ENCODE results near the gene CHPF.

The CHPF gene

DNA sequence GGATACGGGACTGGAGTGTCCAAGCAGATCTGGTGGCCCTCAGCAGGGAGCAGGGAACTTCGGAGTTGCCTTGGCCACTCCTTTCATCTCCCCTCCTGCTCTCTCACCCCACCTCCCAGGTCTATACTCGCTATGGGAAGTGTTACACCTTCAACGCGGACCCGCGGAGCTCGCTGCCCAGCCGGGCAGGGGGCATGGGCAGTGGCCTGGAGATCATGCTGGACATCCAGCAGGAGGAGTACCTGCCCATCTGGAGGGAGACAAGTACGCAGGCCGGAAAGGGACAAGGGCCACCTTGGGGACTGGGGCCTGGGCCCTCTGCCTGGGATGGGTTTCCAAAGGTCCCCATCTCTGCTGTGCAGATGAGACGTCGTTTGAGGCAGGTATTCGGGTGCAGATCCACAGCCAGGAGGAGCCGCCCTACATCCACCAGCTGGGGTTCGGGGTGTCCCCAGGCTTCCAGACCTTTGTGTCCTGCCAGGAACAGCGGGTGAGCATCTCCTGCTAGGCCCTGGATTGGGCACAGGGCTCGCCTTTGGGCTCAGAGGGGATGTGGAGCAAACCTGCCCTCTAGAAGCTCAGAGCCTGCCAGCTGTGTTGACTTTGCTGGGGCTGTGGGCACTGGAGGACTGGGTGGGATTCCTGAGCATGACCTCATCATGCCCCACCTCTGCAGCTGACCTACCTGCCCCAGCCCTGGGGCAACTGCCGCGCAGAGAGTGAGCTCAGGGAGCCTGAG, 11.8 kb downstream of the CHPF start:
- DNase-seq (ENCODE audit: low read depth) = no peak

DNA sequence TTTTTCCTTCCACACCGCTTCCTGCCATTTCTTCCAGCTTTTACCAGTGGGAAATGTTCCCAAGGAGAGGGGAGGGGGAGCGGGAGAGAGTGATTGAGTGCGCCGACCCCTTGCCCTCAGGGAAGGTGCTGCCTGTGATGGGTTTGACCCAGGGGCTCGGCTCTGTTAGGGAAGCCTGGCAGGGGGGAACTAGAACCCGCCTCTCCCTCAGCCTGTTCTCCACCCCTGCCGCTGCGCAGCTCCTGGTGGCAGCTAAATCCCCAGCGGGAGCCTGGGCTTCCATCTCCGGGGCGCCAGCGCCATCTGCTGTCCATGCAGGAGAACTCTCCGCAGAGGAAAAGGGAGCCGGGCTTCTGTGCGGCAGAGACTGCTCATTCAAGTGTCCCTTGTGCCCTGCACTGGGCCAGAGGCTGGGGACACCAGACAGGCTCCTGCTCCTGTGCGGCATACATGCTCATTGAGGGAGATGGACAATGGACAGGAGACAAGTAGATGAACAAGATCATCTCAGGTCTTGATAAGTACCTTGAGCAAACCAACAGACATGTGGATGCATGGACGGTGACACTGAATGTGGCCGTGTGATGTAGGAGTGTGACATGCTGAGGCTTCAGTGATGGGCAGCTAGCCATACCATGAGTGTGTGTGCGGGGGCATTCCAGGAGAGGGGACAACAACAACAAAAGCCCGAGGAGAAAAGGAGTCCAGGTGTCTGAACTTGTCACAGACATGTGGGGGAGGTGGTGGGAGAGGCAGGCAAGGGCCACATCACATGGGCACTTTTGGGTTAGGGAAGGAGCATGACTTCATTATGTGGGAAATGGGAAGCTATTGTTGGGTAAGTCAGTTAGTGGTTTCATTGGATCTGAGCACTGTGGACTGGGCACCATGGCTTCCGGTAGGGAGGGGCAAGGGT, 13.3 kb downstream of the CHPF start:
- no peak for DNase-seq (ENCODE audit: low read depth)

DNA sequence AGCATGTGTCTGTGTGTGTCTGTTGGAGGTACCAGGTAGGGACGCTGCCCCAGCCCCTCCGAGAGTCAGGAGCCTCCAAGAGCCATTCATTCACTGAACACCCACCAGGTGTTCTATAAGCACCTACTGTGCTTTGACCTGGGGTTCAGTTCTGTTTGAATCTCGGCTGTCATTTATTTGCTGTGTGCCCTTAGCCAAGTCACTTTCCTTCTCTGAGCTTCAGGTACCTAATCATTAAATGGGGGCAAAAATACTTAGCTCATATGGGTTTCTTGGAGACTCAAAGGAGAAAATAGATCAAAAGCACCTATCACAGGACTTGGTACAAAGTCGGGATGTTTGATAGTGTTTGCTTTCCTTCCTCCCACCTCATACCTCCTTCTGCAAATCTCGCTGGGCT, 16.1 kb downstream of the CHPF start:
- DNase-seq (ENCODE audit: low read depth) = no peak

DNA sequence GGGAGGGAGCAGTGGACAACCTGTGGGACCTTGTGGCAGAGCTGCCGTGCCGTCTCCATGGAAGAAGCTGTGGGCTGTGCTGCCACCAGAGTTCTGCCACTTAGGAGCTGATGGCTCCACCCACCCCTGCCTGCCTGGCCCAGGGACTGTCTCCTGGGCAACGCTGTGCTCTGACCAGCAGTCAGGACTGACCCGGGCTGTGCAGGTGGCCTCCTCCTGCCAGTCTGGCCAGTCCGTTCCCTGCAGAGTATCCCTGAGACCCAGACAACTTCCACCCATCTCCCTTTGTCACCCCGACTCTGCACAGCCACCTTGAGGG, 16.6 kb downstream of the CHPF start:
- no peak for DNase-seq (ENCODE audit: low read depth)

DNA sequence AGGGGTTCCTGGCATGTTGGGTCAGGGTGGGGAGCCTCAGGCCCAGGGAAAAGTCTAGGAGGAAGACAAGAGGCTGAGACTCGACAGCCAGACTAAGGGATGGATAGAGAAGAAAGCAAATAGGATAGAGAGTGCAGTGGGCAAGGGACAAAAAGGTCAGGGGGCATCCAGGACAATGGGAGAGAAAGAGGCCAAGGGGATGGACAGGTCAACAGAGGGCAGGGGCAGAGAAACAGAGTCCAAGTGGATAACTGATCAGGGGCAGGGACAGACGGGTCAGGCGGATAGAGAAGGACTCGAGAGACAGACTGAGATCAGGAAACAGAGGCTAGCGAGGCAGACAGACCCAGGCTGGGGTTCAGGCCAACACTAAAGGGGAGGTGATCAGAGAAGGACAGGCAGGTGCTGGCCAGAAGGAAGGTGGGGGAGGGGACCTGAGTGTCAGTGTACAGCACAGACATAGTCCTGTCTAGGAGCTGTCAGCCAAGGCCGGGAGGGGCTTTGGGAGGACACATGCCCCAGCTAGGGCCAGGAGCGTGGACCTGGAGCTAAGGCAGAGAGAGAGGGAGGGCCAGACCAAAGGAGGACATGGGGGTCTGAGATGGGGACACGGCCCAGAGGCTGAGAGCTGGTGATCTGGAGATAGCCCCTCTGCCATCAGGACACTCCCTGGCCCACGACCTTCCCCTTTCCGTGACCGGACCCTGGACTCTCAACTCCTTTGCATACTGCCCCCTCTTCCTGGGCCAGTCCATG, 17.1 kb downstream of the CHPF start:
- no peak for DNase-seq (ENCODE audit: low read depth)

DNA sequence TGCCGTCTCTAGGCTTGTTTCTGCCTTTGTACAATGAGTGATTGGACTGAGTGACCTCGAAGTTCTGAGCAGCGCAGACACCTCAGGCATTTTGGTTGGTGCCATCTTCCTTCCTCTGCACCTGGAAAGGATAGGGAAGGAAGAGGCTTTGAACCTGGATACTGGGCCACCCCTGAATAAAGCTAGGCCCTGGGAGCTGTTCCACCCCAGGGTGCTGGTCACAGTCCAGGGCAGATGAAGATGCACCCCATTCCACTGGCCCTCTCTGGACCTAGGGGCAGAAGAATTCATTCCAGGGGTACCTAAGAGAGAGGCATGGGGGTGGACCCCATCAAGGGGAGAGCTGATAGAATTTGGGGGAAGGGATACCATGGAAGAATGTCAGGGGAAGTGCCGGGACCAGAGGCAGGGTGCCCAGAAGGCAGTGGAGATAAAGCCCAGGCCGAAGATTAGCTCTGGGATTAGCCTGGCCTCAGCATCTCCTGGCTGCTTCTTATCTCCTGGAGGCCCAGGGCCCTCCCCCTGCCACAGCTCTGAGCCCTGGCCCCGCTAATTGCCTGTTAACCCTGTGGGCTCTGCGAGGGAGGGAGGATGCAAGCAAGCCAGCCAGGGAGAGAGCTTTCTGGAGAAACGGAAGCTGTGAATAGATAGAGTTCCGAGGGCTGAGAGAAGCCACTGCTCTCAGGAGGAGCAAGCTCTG, 17.9 kb downstream of the CHPF start:
- DNase-seq (ENCODE audit: low read depth) = no peak

DNA sequence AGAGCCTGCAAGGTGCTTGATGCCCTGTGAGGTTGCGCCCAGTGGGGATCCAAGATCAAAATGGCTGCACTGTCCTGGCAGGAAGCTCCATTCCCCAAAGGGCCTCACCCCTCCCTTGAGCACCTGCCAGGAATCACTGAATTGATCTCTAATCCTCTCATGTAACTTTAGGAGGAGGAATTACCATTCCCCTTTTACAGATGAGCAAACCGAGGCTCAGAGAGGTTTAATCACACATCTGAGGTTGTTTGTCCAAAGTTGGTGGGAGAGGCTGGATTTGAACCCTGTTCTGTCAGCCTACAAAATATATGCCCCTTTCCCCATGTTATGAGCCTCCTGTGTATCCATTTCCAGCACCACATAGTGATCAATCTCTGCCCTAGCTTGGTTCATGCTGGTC, 18.8 kb downstream of the CHPF start:
- no peak for DNase-seq (ENCODE audit: low read depth)

DNA sequence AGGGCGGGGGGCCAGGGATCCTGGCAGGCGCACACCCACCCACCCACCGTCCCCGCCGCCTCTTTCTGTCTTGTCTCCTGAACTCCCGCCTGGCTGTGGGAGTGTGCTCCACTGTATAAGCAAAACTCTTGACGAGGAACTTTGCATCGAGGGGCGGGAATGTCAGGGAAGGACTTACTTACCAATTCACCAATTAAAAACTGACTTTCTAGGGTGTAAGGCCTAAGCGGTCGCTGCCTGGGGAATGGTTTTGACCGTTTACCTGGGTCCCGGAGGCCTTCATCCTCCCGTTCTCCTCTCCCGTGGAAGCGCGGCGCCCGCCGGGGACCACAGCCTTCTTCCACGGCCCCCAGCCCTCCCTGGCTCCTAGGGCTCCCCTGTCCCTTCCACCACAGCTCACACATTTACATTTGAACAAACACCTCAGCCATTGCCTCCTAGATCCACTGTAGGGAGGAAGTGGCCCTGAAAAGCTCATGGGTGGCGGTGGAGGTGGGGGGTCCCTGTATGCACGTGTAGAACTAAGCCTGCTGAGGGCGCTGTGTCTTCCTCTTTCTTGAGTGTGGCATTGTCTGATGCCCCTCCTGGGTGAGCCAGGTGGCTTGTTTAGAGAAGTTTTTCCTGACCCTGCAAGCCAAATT, 20.5 kb downstream of the CHPF start:
- DNase-seq (ENCODE audit: low read depth) = no peak

DNA sequence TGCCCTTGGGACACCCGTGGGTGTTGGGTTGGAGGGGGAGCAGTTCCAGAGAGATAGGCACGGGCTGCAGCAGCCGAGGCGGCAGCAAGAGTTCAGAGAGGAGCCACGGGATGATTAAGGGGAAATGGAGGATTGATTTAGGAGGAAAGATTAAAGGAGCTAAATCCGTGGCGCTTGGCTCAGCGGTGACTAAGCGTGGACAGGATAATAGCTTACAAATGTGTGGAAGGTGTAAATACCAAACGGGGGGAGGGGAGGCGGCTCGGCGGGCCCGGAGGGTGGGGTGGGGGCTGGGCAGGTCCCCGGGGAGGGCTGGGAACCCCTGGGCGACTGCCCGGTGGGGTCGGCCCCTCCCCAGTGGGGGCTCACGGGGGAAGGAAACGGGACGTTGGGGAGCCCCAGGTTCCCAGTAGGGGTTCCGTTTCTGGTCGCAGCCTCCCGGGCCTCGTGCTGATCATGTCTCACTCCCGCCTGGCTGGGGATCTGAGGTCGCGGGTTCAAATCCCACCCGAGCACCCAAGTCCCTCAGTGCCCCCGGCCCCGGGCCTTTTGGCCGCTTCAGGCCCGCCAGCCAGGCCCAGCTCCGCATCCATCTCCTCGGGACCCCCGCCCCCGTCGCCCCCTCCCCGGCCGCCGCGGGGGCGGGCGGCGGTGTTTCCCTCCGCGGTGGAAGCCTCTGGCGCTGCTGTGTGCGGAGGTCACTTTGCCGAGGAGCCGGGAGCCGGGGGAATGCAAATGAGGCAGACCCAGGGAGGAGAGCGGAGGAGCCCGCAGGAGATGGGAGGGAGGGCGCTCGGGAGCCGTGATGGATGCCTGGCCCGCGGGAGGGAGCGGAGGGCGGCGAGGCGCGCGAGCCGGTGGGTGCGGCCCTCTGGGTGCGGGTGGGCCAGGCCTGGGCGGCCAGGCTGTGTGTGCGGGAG, 21.2 kb downstream of the CHPF start:
- DNase-seq (ENCODE audit: low read depth) = peak; percentile 57

DNA sequence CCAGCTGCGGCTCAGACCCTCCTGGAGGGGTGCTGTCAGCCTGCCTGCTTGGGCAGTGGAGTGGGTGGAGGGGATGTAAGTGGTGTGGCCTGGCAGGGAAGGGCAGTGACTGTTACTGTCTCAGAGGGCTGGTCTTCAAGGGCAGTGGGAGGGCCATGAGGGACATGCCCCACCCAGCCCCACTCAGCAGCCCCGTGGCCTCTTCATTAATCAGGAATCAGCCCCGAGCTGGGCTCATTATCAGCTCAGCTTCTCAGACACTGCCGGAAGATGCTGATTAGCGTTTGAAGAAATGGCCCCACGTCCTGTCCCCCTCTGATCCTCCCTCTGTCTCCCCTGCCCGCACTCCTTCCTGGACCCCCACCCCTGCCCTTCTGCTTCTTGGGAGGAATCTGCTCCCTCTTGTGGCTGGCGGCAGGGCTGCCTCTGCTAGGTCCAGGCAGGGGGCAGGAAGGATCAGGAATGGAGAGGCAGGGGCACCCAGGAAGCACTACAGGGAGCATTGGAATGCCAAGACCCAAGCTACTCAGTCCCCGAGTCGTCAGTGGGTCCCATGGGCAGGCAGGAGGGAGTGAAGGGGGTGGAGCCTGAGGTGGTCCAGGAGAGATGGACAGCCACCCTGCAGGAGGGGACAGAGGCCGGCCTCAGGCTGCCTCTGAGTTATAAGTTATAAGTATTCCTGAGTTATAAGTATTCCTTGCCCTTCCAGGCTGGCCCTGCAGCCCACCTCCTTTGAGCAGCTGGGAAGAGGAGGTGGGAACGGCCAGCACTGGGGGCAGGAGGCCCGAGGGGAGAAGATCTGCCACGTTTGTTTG, 22.3 kb downstream of the CHPF start:
- no peak for DNase-seq (ENCODE audit: low read depth)

DNA sequence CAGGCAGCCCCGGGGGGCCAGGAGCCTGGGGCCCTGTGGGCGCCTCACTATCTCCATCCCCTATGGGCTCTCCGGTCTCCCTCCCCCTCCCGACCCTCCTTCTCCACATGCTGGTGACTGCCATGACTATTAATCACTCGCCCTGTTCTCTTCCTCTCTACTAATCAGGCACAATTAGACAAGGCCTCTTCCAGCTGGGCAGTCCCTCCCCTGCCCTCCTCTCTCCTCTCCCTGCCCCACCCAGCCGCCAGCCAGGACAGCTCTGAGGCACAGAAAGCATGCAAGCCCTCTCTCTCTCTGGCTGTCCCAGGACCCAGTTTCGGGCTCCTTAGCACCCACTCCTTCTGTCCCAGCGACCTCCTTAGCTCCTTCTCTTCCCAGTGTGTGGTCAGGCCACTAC, 23.5 kb downstream of the CHPF start:
- DNase-seq (ENCODE audit: low read depth) = no peak

DNA sequence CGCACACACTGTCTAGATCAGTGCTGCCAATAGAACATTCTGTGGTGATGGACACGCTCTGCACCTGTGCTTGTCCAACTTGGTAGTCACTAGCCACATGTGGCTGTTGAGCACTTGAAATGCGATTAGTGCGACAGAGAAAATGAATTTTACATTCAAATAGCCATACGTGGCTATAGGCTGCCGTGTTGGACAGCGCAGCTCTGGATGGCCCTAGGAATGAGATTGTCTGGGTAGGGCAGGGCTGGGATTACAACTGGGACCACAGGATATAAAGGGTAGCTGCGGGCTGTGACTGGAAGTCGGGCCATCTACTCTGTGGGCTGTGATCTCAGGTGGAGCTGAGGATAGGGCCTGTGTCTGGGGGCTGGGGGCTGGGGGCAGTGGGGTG, 24.1 kb downstream of the CHPF start:
- DNase-seq (ENCODE audit: low read depth) = no peak

DNA sequence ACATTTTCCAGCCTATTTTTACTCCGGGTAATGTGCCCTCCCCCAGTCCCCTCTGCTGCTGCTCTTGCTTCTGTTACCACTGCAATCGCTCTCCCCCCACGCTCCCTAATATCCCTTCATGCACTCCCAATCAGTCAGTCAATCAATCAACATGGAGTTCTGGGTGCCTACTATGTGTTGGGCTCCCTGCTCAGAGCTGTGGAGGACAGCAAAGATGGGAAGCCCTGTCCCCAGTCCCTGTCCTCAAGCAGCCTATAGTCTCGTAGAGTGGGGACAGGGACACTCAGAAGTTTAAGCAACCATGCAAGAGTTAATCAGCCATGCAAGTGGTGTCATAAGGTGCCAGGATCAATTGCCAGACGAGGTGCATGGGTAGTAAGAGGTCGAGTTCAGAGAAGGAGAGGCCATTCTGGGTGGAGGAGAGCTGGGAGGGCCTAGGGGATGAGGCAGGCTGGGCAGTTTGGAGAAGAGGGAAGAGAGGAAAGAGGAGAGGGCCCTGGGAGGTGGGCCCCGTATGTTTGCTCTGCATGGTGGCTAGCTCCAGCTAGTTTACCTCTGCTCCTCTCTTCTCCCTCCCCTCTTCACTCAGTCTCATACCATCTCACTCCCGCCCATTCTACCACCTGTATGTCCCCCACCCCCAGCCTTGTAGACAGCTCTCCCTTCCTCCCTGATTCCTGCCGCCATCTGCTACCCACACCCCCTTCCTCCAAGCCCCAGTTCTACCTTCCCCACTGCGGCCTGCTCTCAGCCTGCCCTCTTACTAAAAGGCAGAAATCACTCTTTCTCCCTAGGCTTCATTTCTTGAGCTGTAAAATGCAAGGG, 25.4 kb downstream of the CHPF start:
- no peak for DNase-seq (ENCODE audit: low read depth)

DNA sequence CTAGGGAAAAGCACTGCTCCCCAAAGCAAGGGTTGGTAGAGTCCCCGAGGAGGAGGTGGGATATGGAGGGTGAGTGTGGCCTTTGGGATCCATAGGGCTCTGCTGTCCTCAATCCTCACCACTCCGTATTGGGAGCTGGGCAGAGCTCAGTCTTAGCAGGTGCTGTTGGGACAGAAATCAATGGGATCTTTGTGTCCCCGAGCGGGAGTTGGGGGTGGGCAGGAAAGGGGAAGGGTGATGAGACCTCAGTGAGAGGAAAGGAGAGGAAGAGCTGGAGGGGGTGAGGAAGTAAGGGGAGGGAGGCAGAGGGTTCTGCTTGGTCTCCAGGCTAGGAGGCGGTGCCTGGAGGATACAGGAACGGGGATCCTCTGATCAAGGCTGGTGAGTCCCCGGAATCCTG, 26.7 kb downstream of the CHPF start:
- no peak for DNase-seq (ENCODE audit: low read depth)

DNA sequence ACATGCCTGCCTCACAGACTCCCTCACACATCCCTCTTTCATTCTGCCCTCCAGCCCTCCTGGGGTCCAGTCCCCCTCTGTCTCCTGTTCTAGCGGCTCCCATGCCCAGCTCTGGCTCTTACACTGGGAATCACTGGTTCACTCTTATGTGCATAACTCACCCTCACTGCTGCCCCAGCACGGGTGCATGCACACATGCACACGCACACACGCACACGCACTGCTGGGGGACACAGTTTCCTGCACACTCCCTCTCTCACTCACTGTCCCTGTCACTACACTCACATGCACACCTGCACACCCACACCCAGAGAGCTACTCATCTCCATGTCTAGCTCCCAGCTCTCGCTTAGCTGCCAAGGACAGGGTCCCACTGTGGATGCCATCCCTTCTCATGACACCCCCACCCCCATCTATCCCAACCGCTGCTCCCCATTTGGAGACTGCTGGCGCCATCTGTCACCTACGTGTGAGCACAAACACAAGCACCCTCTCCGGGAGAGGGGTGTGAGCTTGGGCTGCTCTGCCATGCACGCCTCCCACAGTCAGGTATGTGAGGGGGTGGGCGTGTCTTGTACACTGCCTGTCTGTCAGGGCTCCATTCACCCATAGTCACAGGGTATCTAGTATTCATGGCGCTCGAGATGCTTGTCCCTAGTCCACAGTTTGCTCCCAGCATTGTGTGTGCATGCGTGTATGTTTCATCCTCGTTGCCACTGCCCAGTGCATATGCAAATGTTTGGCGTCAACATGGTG, 27.6 kb downstream of the CHPF start:
- no peak for DNase-seq (ENCODE audit: low read depth)

DNA sequence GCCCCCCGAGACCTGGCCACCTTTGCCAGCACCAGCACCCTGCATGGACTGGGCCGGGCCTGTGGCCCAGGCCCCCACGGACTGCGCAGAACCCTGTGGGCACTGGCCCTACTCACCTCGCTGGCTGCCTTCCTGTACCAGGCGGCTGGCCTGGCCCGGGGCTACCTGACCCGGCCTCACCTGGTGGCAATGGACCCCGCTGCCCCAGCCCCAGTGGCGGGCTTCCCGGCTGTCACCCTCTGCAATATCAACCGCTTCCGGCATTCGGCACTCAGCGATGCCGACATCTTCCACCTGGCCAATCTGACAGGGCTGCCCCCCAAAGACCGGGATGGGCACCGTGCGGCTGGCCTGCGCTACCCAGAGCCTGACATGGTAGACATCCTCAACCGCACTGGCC, 28.8 kb downstream of the CHPF start:
- no peak for DNase-seq (ENCODE audit: low read depth)

DNA sequence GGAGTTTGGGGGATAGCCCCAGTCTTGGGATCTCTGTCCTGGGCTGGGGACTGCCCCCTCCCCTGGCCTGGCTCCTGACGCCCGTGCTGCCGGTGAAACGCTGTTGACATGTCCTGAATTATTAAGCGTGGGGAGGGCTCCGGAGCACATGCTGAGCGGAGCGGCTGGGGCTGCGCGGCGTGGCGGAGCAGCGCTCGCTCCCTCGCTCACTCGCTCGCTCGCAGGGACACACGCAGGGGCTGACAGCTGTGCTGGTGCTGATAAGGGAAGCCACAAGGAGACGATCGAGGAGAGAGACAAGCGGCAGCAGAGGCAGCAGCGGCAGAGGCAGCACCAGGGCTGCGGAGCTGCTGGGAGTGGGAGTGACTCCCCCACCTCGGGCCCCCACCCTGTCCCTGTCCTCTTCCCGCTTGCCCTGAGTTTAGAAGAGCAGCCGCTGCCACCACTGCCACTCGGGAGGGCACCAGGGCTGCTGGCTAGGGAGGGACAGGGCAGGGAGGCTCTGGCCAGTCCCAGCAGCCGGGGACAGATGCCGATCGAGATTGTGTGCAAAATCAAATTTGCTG, 29.3 kb downstream of the CHPF start, which contains the start of gene ASIC4:
TSS of gene ASIC4 (plus strand) at position 287 of the 566 bp plus-strand sequence. CDS start at position 530, 243 bp downstream.
- no peak for DNase-seq (ENCODE audit: low read depth)

DNA sequence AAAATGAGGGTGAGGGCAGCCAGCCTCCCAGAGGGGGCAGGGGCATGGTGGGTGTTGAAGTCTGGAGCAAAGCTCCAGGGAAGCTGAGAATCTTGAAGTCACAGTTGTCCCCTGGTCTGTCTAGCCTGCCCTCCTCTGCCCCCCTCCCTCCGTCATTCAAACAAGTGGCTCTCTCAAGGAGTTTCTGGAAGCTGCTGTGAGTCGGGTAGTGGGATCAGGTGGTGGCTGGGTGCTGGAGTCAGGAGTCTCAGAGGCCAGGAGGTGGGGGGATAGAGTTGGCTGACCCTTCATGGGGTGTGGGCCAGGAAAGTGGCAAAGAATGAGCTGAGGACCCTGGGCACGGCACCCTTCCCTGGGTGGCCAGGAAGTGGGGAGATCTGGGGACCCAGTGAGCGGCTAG, 29.8 kb downstream of the CHPF start:
- no peak for DNase-seq (ENCODE audit: low read depth)
